H1 (cell line): ENCODE measurements around the gene CXCL1. TPM values are rescaled to one million over a fixed set of nuclear protein-coding genes. Genes with fewer than 3 reads are reported as not detected.

Experiments used
- CTCF ChIA-PET: fragments of 300-600 bp; sonication (Branson Sonifier 250); formaldehyde crosslinking; loops from one replicate; lab custom pipeline; 2021; ENCODE audit not compliant: partially characterized antibody; lab: Charles Lee
- POLR2A ChIA-PET: fragments of 300-600 bp; sonication (Branson Sonifier 250); formaldehyde crosslinking; loops from one replicate; lab custom pipeline; 2021; ENCODE audit warnings: inconsistent platforms; ENCODE audit not compliant: partially characterized antibody; lab: Charles Lee
- DNase-seq, 2 experiments: peaks; one replicate each; pipeline versions ENCODE4 v3.0.0 to v3.0.0-alpha.2; 2010 to 2022; ENCODE audit warnings: low spot score in 2 of 2, low read depth in 1 of 2, mixed read lengths in 1 of 2
- FAIRE-seq: peaks from 2 replicates; lab custom pipeline; 2011; peaks lifted over from hg19 to GRCh38; lab: Jason Lieb, UNC
- H2AFZ ChIP-seq: 2 replicates; pipeline ENCODE4 v1.8.1; 2012; ENCODE audit warnings: low read length, inconsistent platforms
- H2AK5ac ChIP-seq: 2 replicates; pipeline ENCODE4 v1.6.1; 2013; ENCODE audit warnings: low read depth, low read length
- H2BK120ac ChIP-seq: replicated peaks from 2 replicates; pipeline ENCODE3; 2013; ENCODE audit warnings: low read depth, low read length, inconsistent platforms
- H2BK12ac ChIP-seq: 2 replicates; pipeline ENCODE4 v1.6.1; 2013; ENCODE audit warnings: low read depth, low read length
- H2BK15ac ChIP-seq: 2 replicates; pipeline ENCODE4 v1.6.1; 2013; ENCODE audit warnings: low read length
- H2BK20ac ChIP-seq: 2 replicates; pipeline ENCODE4 v1.6.1; 2013; ENCODE audit warnings: low read length
- H2BK5ac ChIP-seq: 2 replicates; pipeline ENCODE4 v1.6.1; 2013; ENCODE audit warnings: low read depth, low read length
- H3K14ac ChIP-seq: 2 replicates; pipeline ENCODE4 v1.6.1; 2013; ENCODE audit warnings: inconsistent platforms; ENCODE audit not compliant: insufficient read length
- H3K18ac ChIP-seq: 2 replicates; pipeline ENCODE4 v1.6.1; 2013; ENCODE audit warnings: low read length; ENCODE audit errors: extremely low read depth
- H3K23ac ChIP-seq: 2 replicates; pipeline ENCODE4 v1.6.1; 2013; ENCODE audit warnings: inconsistent platforms; ENCODE audit not compliant: insufficient read length
- H3K23me2 ChIP-seq: 2 replicates; pipeline ENCODE4 v1.6.1; 2013; ENCODE audit warnings: low read depth, low read length
- H3K27ac ChIP-seq: 2 replicates; pipeline ENCODE4 v1.6.1; 2011; ENCODE audit warnings: low read depth, low read length, inconsistent platforms
- H3K27me3 ChIP-seq, 4 experiments: replicated peaks in 1 of 4; 1 replicate in 1 of 4; 2 replicates in 3 of 4; pipeline versions ENCODE4 v1.6.1 to v1.8.1; 2011 to 2013; ENCODE audit warnings: low read length in 3 of 4, mild to moderate bottlenecking in 3 of 4, inconsistent platforms in 2 of 4, mixed read lengths in 2 of 4, moderate library complexity in 1 of 4; ENCODE audit not compliant: control insufficient read depth in 3 of 4, insufficient read depth in 3 of 4; ENCODE audit errors: extremely low read depth in 1 of 4
- H3K36me3 ChIP-seq, 4 experiments: 2 replicates each; pipeline versions ENCODE4 v1.6.1 to v1.8.1; 2011 to 2013; ENCODE audit warnings: mild to moderate bottlenecking in 4 of 4, low read length in 3 of 4, moderate library complexity in 2 of 4, control low read depth in 1 of 4, inconsistent platforms in 1 of 4; ENCODE audit not compliant: insufficient read depth in 4 of 4, control insufficient read depth in 2 of 4
- H3K4ac ChIP-seq: replicated peaks from 2 replicates; pipeline ENCODE3; 2013; ENCODE audit warnings: low read length, low read depth, mixed read lengths, inconsistent platforms; ENCODE audit not compliant: insufficient read length
- H3K4me1 ChIP-seq, 4 experiments: replicated peaks in 1 of 4; 1 replicate in 1 of 4; 2 replicates in 3 of 4; pipeline versions ENCODE4 v1.6.1 to v1.8.1; 2011 to 2013; ENCODE audit warnings: low read length in 3 of 4, inconsistent platforms in 2 of 4, mixed read lengths in 1 of 4; ENCODE audit not compliant: insufficient read depth in 4 of 4, control insufficient read depth in 3 of 4
- H3K4me2 ChIP-seq, 2 experiments: 2 replicates each; pipeline versions ENCODE4 v1.6.1 to v1.8.1; 2011 to 2013; ENCODE audit warnings: low read depth in 2 of 2, low read length in 2 of 2, control low read depth in 1 of 2, inconsistent platforms in 1 of 2, mild to moderate bottlenecking in 1 of 2; ENCODE audit not compliant: insufficient read depth in 1 of 2
- H3K4me3 ChIP-seq, 4 experiments: fragments of 200-600, 300-600 bp in 1 of 4; sonication (generic), shearing (Covaris generic), sonication (Bioruptor Twin) in 1 of 4; 2 replicates each; pipeline versions ENCODE4 v1.5.1 to v1.8.1; 2011 to 2016; ENCODE audit warnings: low read length in 4 of 4, low read depth in 3 of 4, control low read depth in 2 of 4, inconsistent platforms in 2 of 4, mild to moderate bottlenecking in 2 of 4, mixed read lengths in 1 of 4, moderate library complexity in 1 of 4; ENCODE audit not compliant: insufficient read depth in 2 of 4; ENCODE audit errors: extremely low read depth in 1 of 4
- H3K56ac ChIP-seq: replicated peaks from 2 replicates; pipeline ENCODE3; 2013; ENCODE audit warnings: low read depth, mild to moderate bottlenecking, mixed read lengths, low read length, inconsistent platforms; ENCODE audit not compliant: insufficient read length
- H3K79me1 ChIP-seq: 2 replicates; pipeline ENCODE4 v1.6.1; 2013; ENCODE audit warnings: low read depth, low read length, control low read depth
- H3K79me2 ChIP-seq, 2 experiments: 2 replicates each; pipeline versions ENCODE4 v1.6.1 to v1.8.1; 2012 to 2013; ENCODE audit warnings: low read length in 2 of 2, mild to moderate bottlenecking in 2 of 2, inconsistent platforms in 1 of 2; ENCODE audit not compliant: insufficient read depth in 2 of 2, control insufficient read depth in 1 of 2
- H3K9ac ChIP-seq, 4 experiments: replicated peaks in 1 of 4; 1 replicate in 1 of 4; 2 replicates in 3 of 4; pipeline versions ENCODE4 v1.6.1 to v1.8.1; 2011 to 2013; ENCODE audit warnings: low read depth in 3 of 4, low read length in 3 of 4, control low read depth in 2 of 4, mild to moderate bottlenecking in 2 of 4, moderate library complexity in 2 of 4, inconsistent platforms in 1 of 4; ENCODE audit errors: extremely low read depth in 1 of 4
- H3K9me3 ChIP-seq, 2 experiments: 2 replicates each; pipeline versions ENCODE4 v1.6.1 to v1.8.1; 2012 to 2013; ENCODE audit warnings: mild to moderate bottlenecking in 2 of 2, moderate library complexity in 2 of 2, control low read depth in 1 of 2, inconsistent platforms in 1 of 2, low read depth in 1 of 2, low read length in 1 of 2, mixed read lengths in 1 of 2; ENCODE audit not compliant: insufficient read depth in 2 of 2
- H4K20me1 ChIP-seq, 2 experiments: replicated peaks in 1 of 2; 2 replicates each; pipeline versions ENCODE3 to v1.8.1; 2011 to 2013; ENCODE audit warnings: inconsistent platforms in 2 of 2, low read length in 2 of 2, mild to moderate bottlenecking in 1 of 2; ENCODE audit not compliant: insufficient read depth in 2 of 2, control insufficient read depth in 1 of 2
- H4K5ac ChIP-seq: 2 replicates; pipeline ENCODE4 v1.6.1; 2013; ENCODE audit warnings: low read length, low read depth, mixed read lengths, inconsistent platforms; ENCODE audit not compliant: insufficient read length
- H4K8ac ChIP-seq: 2 replicates; pipeline ENCODE4 v1.8.0; 2013; ENCODE audit warnings: mild to moderate bottlenecking, moderate library complexity, low read length, inconsistent platforms; ENCODE audit not compliant: insufficient read depth; ENCODE audit errors: extremely low read depth
- H4K91ac ChIP-seq: replicated peaks from 2 replicates; pipeline ENCODE3; 2013; ENCODE audit warnings: low read length, mixed read lengths, inconsistent platforms; ENCODE audit not compliant: insufficient read length
- CHD1 ChIP-seq: IDR thresholded peaks from 2 replicates; pipeline ENCODE4 v1.6.1; 2012; ENCODE audit warnings: low read depth, low read length, improper control_type of control experiment
- EZH2 ChIP-seq: fragments of 200-600 bp; sonication (generic); IDR thresholded peaks from 2 replicates; pipeline ENCODE4 v1.7.1; 2012; ENCODE audit warnings: low read depth, mild to moderate bottlenecking, moderate library complexity, low read length, inconsistent platforms; ENCODE audit not compliant: severe bottlenecking
- JUND ChIP-seq: IDR thresholded peaks from 2 replicates; pipeline ENCODE4 v1.6.1; 2011; ENCODE audit warnings: mild to moderate bottlenecking, improper control_type of control experiment, low read length
- MAFK ChIP-seq: IDR thresholded peaks from 2 replicates; pipeline ENCODE4 v1.6.1; 2012; ENCODE audit warnings: low read depth, mild to moderate bottlenecking, improper control_type of control experiment, low read length
- SIRT6 ChIP-seq: IDR thresholded peaks from one replicate; pipeline ENCODE4 v1.7.1; 2012; ENCODE audit warnings: low read length, inconsistent platforms
- YY1 ChIP-seq: IDR thresholded peaks from 2 replicates; pipeline ENCODE4 v1.6.1; 2011; ENCODE audit warnings: low read depth, mild to moderate bottlenecking, low read length
- WGBS, 2 experiments: shearing (Covaris generic) in 1 of 2; methylation state at CpG; one replicate each; pipeline versions ENCODE4 v1.1.6 to v1.1.7; 2013 to 2015; ENCODE audit warnings: low lambda C conversion rate in 2 of 2, mixed read lengths in 2 of 2, inconsistent platforms in 1 of 2, low coverage in 1 of 2, missing lambda C conversion rate in 1 of 2; ENCODE audit not compliant: insufficient replicate concordance in 2 of 2, insufficient coverage in 1 of 2, insufficient read length in 1 of 2; ENCODE audit errors: extremely low coverage in 1 of 2, missing lambda C conversion rate in 1 of 2; 5-methylcytosine and 5-hydroxymethylcytosine counted together
- polyA plus RNA-seq, 7 experiments: library from polyadenylated mRNA; depleted of rRNA in 3 of 7; stranded (reverse) in 5 of 7; unstranded in 2 of 7; fragments of >200 nt in 5 of 7; fragments of 200-250 nt in 2 of 7; gene quantifications; 1 replicate in 5 of 7; 2 replicates in 1 of 7; 4 replicates in 1 of 7; pipeline versions ENCODE4 v1.2.1 to v1.2.3, GENCODE V29; 2011 to 2013; ENCODE audit warnings: missing spikeins in 2 of 7, mixed read lengths in 2 of 7
- total RNA-seq: library from RNA; stranded (reverse); fragmentation: NEBNext Ultra II Directional; extraction: Animal tissue kit (Norgen Biotek cat#: 25700); gene quantifications from 2 replicates; pipeline ENCODE4 v1.2.1, GENCODE V29; 2021
- TF ChIP-seq, protein P1 (sequence below): IDR thresholded peaks from 2 replicates; pipeline ENCODE4 v1.6.1; 2012; ENCODE audit warnings: low read length, inconsistent platforms

CXCL1 gene
- total and polyA plus RNA-seq, 2 of the 8 experiments (the other 6 are each of a cell fraction or from before 2014, with no cell fraction given) = 0.77 to 0.80 TPM

DNA sequence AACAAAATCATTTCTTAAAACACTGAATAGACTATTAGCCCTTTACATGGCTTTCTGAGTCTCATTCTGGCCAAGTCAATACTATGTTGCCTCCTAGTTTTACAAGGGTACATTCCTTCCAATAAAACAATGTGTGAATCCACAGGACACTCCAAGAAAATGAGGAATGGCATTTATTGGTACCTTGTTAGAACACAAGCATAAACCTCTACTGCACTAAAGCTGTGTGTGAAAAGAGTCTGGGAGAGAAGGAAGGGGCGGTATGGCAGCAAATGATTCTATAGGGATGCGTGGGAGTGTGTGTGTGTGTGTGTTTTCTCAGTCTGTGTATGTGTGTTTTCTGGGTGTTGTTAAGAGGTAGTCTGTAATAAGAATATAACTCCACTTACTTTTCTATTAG lies 48.9 kb downstream of the CXCL1 start:
- Histone ChIP-seq H2BK15ac (no peak overlapping the region), H4K20me1 (no peaks in the 10 kb centered on the region), H3K4me2 (no peak overlapping the region), H3K56ac (no peak overlapping the region), H3K14ac (no peak overlapping the region), H4K8ac (no peak overlapping the region), H3K4me1 (no peaks in the 10 kb centered on the region), H3K23me2 (no peaks in the 10 kb centered on the region; the same call in 1 of the 2 replicates), H2AFZ (no peak overlapping the region), H3K18ac (no peak overlapping the region), H3K27me3 (no peaks in the 10 kb centered on the region), H3K23ac (no peak overlapping the region), H3K9ac (no peak overlapping the region), H3K79me1 (no peaks in the 10 kb centered on the region), H2BK5ac (no peak overlapping the region), H3K79me2 (no peaks in the 10 kb centered on the region), H2AK5ac (no peak overlapping the region), H2BK120ac (no peak overlapping the region), H3K9me3 (no peaks in the 10 kb centered on the region), H3K36me3 (no peaks in the 10 kb centered on the region), H3K4me3 (no peak overlapping the region), H2BK12ac (no peak overlapping the region), H4K91ac (no peak overlapping the region), H4K5ac (no peak overlapping the region), H3K27ac (no peak overlapping the region), H3K4ac (no peak overlapping the region), H2BK20ac (no peak overlapping the region)
- DNase-seq = no peak
- no peak for TF ChIP-seq JUND
- no peak for TF ChIP-seq YY1
- TF ChIP-seq EZH2 = no peak
- no peak for TF ChIP-seq MAFK
- TF ChIP-seq, protein P1, sequence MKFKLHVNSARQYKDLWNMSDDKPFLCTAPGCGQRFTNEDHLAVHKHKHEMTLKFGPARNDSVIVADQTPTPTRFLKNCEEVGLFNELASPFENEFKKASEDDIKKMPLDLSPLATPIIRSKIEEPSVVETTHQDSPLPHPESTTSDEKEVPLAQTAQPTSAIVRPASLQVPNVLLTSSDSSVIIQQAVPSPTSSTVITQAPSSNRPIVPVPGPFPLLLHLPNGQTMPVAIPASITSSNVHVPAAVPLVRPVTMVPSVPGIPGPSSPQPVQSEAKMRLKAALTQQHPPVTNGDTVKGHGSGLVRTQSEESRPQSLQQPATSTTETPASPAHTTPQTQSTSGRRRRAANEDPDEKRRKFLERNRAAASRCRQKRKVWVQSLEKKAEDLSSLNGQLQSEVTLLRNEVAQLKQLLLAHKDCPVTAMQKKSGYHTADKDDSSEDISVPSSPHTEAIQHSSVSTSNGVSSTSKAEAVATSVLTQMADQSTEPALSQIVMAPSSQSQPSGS = no peak
- TF ChIP-seq CHD1 = no peak
- TF ChIP-seq SIRT6 = no peak
- 88% methylated on average over 2 of the region's 2 CpGs; no CpG with 5 or more reads in 1 of the 2 experiments for WGBS, 2 experiments
- ChIA-PET POLR2A (no interaction called here), CTCF (interaction anchor here (0.8 to 1.2 kb wide), 2 partner anchors 216 to 345 kb away, joined by 3 read pairs; no protein-coding TSS in a partner anchor)
- no peak for FAIRE-seq
